B cell (primary cell): ENCODE results near the gene MGME1. TPM values are rescaled to one million over a fixed set of nuclear protein-coding genes. Genes with fewer than 3 reads are reported as not detected.
"Not testable (repeated sequence)": the region's sequence is repeated elsewhere in the genome, so short reads cannot be mapped to it uniquely, and the experiment has no call there.

Experiments
- ATAC-seq: fragments of 200-7000 bp; cut with Tn5 transposase; one replicate; pipeline ENCODE4 v1.10.0; 2021; ENCODE audit warnings: low read depth, mild to moderate bottlenecking, moderate number of reproducible peaks, moderate library complexity
- CTCF ChIA-PET: fragments of 350-600 bp; sonication (Branson Sonifier 250); formaldehyde crosslinking; loops from one replicate; lab custom pipeline; 2021; ENCODE audit warnings: antibody characterized with exemption, inconsistent platforms; lab: Charles Lee
- POLR2A ChIA-PET: fragments of 350-600 bp; sonication (Branson Sonifier 250); formaldehyde crosslinking; loops from one replicate; lab custom pipeline; 2021; ENCODE audit warnings: antibody characterized with exemption; lab: Charles Lee
- DNase-seq: peaks from one replicate; pipeline ENCODE4 v3.0.0; 2013
- H2AFZ ChIP-seq: 2 replicates; pipeline ENCODE4 v1.6.1; 2012; ENCODE audit warnings: mild to moderate bottlenecking, low read depth, low read length; ENCODE audit not compliant: insufficient read depth, poor library complexity, severe bottlenecking
- H3K27ac ChIP-seq, 2 donors: 1 replicate in 1 of 2; 2 replicates in 1 of 2; pipeline ENCODE4 v1.5.1; 2012 to 2013; ENCODE audit warnings: low read length in 2 of 2, mild to moderate bottlenecking in 2 of 2, moderate library complexity in 1 of 2
- H3K27me3 ChIP-seq, 4 experiments: fragments of 200-600 bp in 1 of 4; sonication (generic) in 1 of 4; replicated peaks in 1 of 4; 1 replicate in 2 of 4; 2 replicates in 2 of 4; pipeline versions ENCODE4 v1.6.1 to v1.7.0; 2013 to 2016; ENCODE audit warnings: low read length in 3 of 4, mild to moderate bottlenecking in 2 of 4, mixed read lengths in 1 of 4, moderate library complexity in 1 of 4; ENCODE audit not compliant: insufficient read depth in 4 of 4, control insufficient read depth in 3 of 4; ENCODE audit errors: control extremely low read depth in 1 of 4
- H3K36me3 ChIP-seq, 2 experiments: replicated peaks in 1 of 2; 1 replicate in 1 of 2; 2 replicates in 1 of 2; pipeline versions ENCODE4 v1.6.1 to v1.7.1; 2013; ENCODE audit warnings: low read length in 1 of 2; ENCODE audit not compliant: insufficient read depth in 2 of 2, control insufficient read depth in 1 of 2; ENCODE audit errors: control extremely low read depth in 1 of 2, extremely low read depth in 1 of 2
- H3K4me1 ChIP-seq, 2 donors: fragments of 200-600 bp in 1 of 2; sonication (generic) in 1 of 2; 1 replicate in 1 of 2; 2 replicates in 1 of 2; pipeline versions ENCODE4 v1.5.1 to v1.6.1; 2013 to 2017; ENCODE audit warnings: low read length in 2 of 2; ENCODE audit not compliant: control insufficient read depth in 2 of 2, insufficient read depth in 2 of 2
- H3K4me2 ChIP-seq: replicated peaks from 2 replicates; pipeline ENCODE3; 2012; ENCODE audit warnings: mild to moderate bottlenecking, low read depth, low read length; ENCODE audit not compliant: poor library complexity, severe bottlenecking
- H3K4me3 ChIP-seq, 5 experiments: fragments of 200-600 bp in 1 of 5; sonication (generic) in 1 of 5; 1 replicate in 3 of 5; 2 replicates in 2 of 5; pipeline versions ENCODE4 v1.5.1 to v1.7.0; 2011 to 2016; ENCODE audit warnings: low read length in 4 of 5, mild to moderate bottlenecking in 4 of 5, low read depth in 2 of 5, control low read depth in 1 of 5, moderate library complexity in 1 of 5; ENCODE audit not compliant: insufficient read depth in 1 of 5; ENCODE audit errors: control extremely low read depth in 1 of 5, extremely low read depth in 1 of 5
- H3K79me2 ChIP-seq: fragments of 200-600 bp; sonication (generic); one replicate; pipeline ENCODE4 v1.6.0; 2016; ENCODE audit warnings: low read length; ENCODE audit not compliant: control insufficient read depth, insufficient read depth
- H3K9ac ChIP-seq: fragments of 200-600 bp; sonication (generic); 2 replicates; pipeline ENCODE4 v1.6.1; 2017; ENCODE audit warnings: mild to moderate bottlenecking, low read length, moderate library complexity
- H3K9me3 ChIP-seq, 3 donors: one replicate each; pipeline versions ENCODE4 v1.6.1 to v1.7.1; 2013; ENCODE audit warnings: low read length in 2 of 3; ENCODE audit not compliant: control insufficient read depth in 2 of 3, insufficient read depth in 1 of 3; ENCODE audit errors: control extremely low read depth in 1 of 3
- H4K20me1 ChIP-seq: 2 replicates; pipeline ENCODE4 v1.6.0; 2012; ENCODE audit warnings: mild to moderate bottlenecking, low read length; ENCODE audit not compliant: insufficient read depth, control insufficient read depth, poor library complexity, severe bottlenecking
- H3K27ac Mint-ChIP-seq: one replicate; pipeline ENCODE4 v1.8.0; 2021; ENCODE audit warnings: mixed read lengths
- H3K27me3 Mint-ChIP-seq: one replicate; pipeline ENCODE4 v1.8.0; 2021; ENCODE audit warnings: mixed read lengths
- H3K4me1 Mint-ChIP-seq: one replicate; pipeline ENCODE4 v1.8.0; 2021; ENCODE audit warnings: mixed read lengths
- H3K4me3 Mint-ChIP-seq: one replicate; pipeline ENCODE4 v1.8.0; 2021; ENCODE audit warnings: mixed read lengths
- H3K9me3 Mint-ChIP-seq: one replicate; pipeline ENCODE4 v1.8.0; 2022; ENCODE audit warnings: mixed read lengths; ENCODE audit not compliant: insufficient read depth
- EZH2 ChIP-seq: IDR thresholded peaks from 2 replicates; pipeline ENCODE4 v1.6.1; 2012; ENCODE audit warnings: borderline replicate concordance, low read depth, mild to moderate bottlenecking, moderate library complexity, low read length; ENCODE audit not compliant: insufficient read depth, poor library complexity, severe bottlenecking
- WGBS: methylation state at CpG from one replicate; pipeline ENCODE4 v1.1.5; 2013; ENCODE audit warnings: missing lambda C conversion rate; ENCODE audit not compliant: insufficient coverage; 5-methylcytosine and 5-hydroxymethylcytosine counted together
- intact Hi-C: fragments of 100-400 bp; cut with micrococcal nuclease; formaldehyde crosslinking; loops from one replicate; pipeline ENCODE4 v1.10.0; 2022
- polyA plus RNA-seq: library from polyadenylated mRNA; depleted of rRNA; stranded (reverse); fragments of >200 nt; gene quantifications from 2 replicates; pipeline ENCODE4 v1.2.3, GENCODE V29; 2012
- total RNA-seq, 2 donors: library from RNA; stranded (reverse); fragments of 120-200 nt in 1 of 2; gene quantifications; 1 replicate in 1 of 2; 2 replicates in 1 of 2; pipeline versions ENCODE4 v1.2.3 to v1.2.4, GENCODE V29; 2013 to 2022
- TF ChIP-seq, protein P1 (sequence below): fragments of 200-600 bp; IDR thresholded peaks from one replicate; pipeline ENCODE4 v1.8.0; 2022; ENCODE audit warnings: antibody characterized with exemption, mild to moderate bottlenecking

The MGME1 gene
- total and polyA plus RNA-seq, 2 donors (not counting 1 experiment from before 2014, with no cell fraction given) = 29.8 to 33.2 TPM

DNA sequence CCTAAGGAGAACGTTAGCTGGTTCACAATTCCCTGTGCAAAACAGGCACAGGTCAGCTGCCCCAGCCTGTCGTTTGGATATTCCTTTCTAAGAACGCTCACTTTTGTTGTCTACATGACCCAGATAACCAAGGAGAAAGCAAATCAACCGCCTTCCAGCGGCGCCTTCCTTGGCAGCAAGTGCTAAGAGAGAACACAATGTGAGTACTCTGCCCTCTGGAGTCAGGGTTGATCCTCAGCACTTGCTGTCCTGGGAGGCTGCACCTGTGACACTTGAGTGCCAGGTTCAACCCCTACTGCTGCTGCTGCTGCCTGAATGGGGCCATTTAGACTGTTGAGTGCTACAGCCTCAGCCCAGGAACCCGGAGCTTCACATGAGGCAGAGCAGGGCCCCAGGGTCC, 52.1 kb downstream of the MGME1 start:
- DNase-seq (no peak), ATAC-seq (no peak)
- Histone ChIP-seq H4K20me1 (no peaks in the 10 kb centered on the region), H3K79me2 (no peaks in the 10 kb centered on the region), H3K9me3 (no peaks in the 10 kb centered on the region), H3K4me2 (no peak overlapping the region), H3K4me1 (no peaks in the 10 kb centered on the region), H3K27me3 (peaks cover 0 to 4% (median 0%) of the 10 kb centered on the region in 4 experiments), H3K36me3 (no peaks in the 10 kb centered on the region), H3K9ac (no peak overlapping the region), H3K4me3 (no peak overlapping the region), H3K27ac (no peak overlapping the region), H2AFZ (no peak overlapping the region)
- Mint-ChIP-seq H3K27ac (no peak overlapping the region), H3K27me3 (peaks cover 1% of the 10 kb centered on the region), H3K4me1 (peaks cover 3% of the 10 kb centered on the region), H3K4me3 (no peak overlapping the region), H3K9me3 (no peaks in the 10 kb centered on the region)
- ChIA-PET CTCF (interaction anchor here (0.6 to 1.2 kb wide), 2 partner anchors 34 to 56 kb away, joined by 3 to 4 read pairs; no protein-coding TSS in a partner anchor), POLR2A (no interaction called here)
- TF ChIP-seq, protein P1, sequence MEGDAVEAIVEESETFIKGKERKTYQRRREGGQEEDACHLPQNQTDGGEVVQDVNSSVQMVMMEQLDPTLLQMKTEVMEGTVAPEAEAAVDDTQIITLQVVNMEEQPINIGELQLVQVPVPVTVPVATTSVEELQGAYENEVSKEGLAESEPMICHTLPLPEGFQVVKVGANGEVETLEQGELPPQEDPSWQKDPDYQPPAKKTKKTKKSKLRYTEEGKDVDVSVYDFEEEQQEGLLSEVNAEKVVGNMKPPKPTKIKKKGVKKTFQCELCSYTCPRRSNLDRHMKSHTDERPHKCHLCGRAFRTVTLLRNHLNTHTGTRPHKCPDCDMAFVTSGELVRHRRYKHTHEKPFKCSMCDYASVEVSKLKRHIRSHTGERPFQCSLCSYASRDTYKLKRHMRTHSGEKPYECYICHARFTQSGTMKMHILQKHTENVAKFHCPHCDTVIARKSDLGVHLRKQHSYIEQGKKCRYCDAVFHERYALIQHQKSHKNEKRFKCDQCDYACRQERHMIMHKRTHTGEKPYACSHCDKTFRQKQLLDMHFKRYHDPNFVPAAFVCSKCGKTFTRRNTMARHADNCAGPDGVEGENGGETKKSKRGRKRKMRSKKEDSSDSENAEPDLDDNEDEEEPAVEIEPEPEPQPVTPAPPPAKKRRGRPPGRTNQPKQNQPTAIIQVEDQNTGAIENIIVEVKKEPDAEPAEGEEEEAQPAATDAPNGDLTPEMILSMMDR = no peak
- TF ChIP-seq EZH2 = no peak
- intact Hi-C loops = no loop called here
- WGBS = 96% methylated on average over 7 of the region's 7 CpGs

DNA sequence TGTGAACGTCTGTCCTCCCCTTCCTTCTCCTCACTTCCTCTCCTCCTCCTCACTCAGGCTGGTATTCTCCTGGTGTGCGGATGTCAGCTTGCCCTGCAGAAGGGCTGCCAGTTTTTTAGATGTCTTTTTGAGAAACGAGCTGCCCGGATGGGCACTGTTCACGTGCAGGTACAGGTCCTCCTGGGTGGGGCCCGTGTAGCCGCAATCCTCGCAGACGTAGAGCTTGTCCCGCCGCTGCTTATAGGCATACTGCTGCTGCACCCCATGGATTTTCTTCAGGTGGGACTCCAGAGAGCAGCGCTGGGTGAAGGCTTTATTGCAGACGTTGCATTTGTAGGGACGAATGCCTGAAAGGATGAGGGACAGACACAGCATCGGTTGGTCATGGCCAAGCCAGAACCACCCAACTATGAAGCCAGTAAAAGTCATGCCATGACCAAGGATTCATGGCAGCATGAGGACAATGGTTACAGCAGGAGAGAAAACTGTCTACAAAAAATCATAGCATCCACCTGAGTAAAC, 55.8 kb downstream of the MGME1 start:
- no peak for ATAC-seq
- no peak overlapping the region for H3K9ac ChIP-seq
- CTCF ChIA-PET = no interaction called here

DNA sequence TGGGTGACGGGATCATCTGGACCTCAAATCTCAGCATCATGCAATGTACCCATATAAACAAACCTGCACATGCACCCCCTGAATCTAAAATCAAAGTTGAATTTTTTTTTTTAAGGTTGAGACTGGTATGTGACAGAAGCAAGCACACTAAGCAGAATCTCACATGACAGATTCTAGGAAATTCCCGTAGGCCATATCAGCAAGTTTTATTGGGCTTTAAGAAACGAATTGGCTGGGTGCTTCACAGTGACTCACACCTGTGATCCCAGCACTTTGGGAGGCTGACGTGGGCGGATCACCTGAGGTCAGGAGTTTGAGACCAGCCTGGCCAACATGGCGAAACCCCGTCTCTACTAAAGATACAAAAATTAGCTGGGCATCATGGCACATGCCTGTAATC, 58.2 kb downstream of the MGME1 start:
- H4K20me1 ChIP-seq, DNase-seq, H3K9ac ChIP-seq, intact Hi-C loops, H3K9me3 Mint-ChIP-seq, H3K27me3 ChIP-seq, CTCF ChIA-PET, H3K4me1 ChIP-seq, H3K79me2 ChIP-seq, H3K4me2 ChIP-seq, H3K36me3 ChIP-seq, H3K4me3 ChIP-seq, H3K4me3 Mint-ChIP-seq, H3K9me3 ChIP-seq, H3K27ac Mint-ChIP-seq, H2AFZ ChIP-seq, H3K4me1 Mint-ChIP-seq, ATAC-seq, POLR2A ChIA-PET, H3K27ac ChIP-seq: not testable (repeated sequence)
- WGBS = 94% methylated on average over 6 of the region's 7 CpGs
- H3K27me3 Mint-ChIP-seq = peaks cover 10% of the 10 kb centered on the region

More for the DNA sequence above, 55.8 kb downstream of the MGME1 start:
- H3K4me1 ChIP-seq = no peaks in the 10 kb centered on the region
- H3K4me3 ChIP-seq = no peak overlapping the region
- H3K79me2 ChIP-seq = no peaks in the 10 kb centered on the region
- 92% methylated on average over 14 of the region's 15 CpGs for WGBS
- POLR2A ChIA-PET = no interaction called here
- peaks cover 10% of the 10 kb centered on the region for H3K27me3 Mint-ChIP-seq
- no peaks in the 10 kb centered on the region for H3K36me3 ChIP-seq
- intact Hi-C loops = no loop called here
- H3K27ac Mint-ChIP-seq = no peak overlapping the region
- no peak overlapping the region for H3K4me2 ChIP-seq
- H3K9me3 Mint-ChIP-seq = no peaks in the 10 kb centered on the region
- TF ChIP-seq EZH2 = no peak
- TF ChIP-seq, protein P1 = no peak
- no peaks in the 10 kb centered on the region for H3K4me1 Mint-ChIP-seq
- no peaks in the 10 kb centered on the region for H4K20me1 ChIP-seq
- H3K4me3 Mint-ChIP-seq = no peak overlapping the region
- no peaks in the 10 kb centered on the region for H3K9me3 ChIP-seq
- H3K27ac ChIP-seq = no peak overlapping the region
- DNase-seq = no peak
- peaks cover 0 to 5% (median 0%) of the 10 kb centered on the region in 4 experiments for H3K27me3 ChIP-seq
- H2AFZ ChIP-seq = no peak overlapping the region
